Calu3 (cell line): ENCODE measurements around the gene MORC3. TPM values are rescaled to one million over a fixed set of nuclear protein-coding genes. Genes with fewer than 3 reads are reported as not detected.

ENCODE experiments used
- BruUV-seq: library from RNA; stranded (reverse); fragments of 400-500 nt; replicated peaks from 2 replicates; lab custom pipeline; 2021; lab: Mats Ljungman, UMichigan
- CTCF ChIA-PET: fragments of 300-600 bp; sonication (Branson Sonifier 250); formaldehyde crosslinking; loops from one replicate; lab custom pipeline; 2022; ENCODE audit warnings: antibody characterized with exemption; lab: Charles Lee
- DNase-seq: peaks from one replicate; pipeline ENCODE4 v3.0.0; 2022
- H3K27ac Mint-ChIP-seq: one replicate; pipeline ENCODE4 v1.8.0; 2022; ENCODE audit warnings: mixed read lengths; ENCODE audit not compliant: unreplicated experiment
- H3K27me3 Mint-ChIP-seq: one replicate; pipeline ENCODE4 v1.8.0; 2022; ENCODE audit warnings: mixed read lengths; ENCODE audit not compliant: unreplicated experiment
- H3K36me3 Mint-ChIP-seq: one replicate; pipeline ENCODE4 v1.8.0; 2022; ENCODE audit warnings: mild to moderate bottlenecking, moderate library complexity, mixed read lengths; ENCODE audit not compliant: insufficient read depth, unreplicated experiment
- H3K4me1 Mint-ChIP-seq: one replicate; pipeline ENCODE4 v1.8.0; 2022; ENCODE audit warnings: mild to moderate bottlenecking, low read depth, mixed read lengths; ENCODE audit not compliant: unreplicated experiment
- H3K4me3 Mint-ChIP-seq: one replicate; pipeline ENCODE4 v1.8.0; 2022; ENCODE audit warnings: mild to moderate bottlenecking, low read depth, moderate library complexity, mixed read lengths; ENCODE audit not compliant: unreplicated experiment
- H3K9me3 Mint-ChIP-seq: one replicate; pipeline ENCODE4 v1.8.0; 2022; ENCODE audit warnings: low read depth, mixed read lengths; ENCODE audit not compliant: unreplicated experiment
- CTCF ChIP-seq: fragments of 200-600 bp; IDR thresholded peaks from one replicate; pipeline ENCODE4 v1.8.0; 2022; ENCODE audit warnings: antibody characterized with exemption; ENCODE audit not compliant: unreplicated experiment
- intact Hi-C: fragments of 100-400 bp; cut with micrococcal nuclease; formaldehyde crosslinking; loops from one replicate; pipeline ENCODE4 v1.10.0; 2022; ENCODE audit not compliant: unreplicated experiment
- total RNA-seq: library from RNA; stranded (reverse); gene quantifications from 2 replicates; pipeline ENCODE4 v1.2.3, GENCODE V29; 2022

Gene MORC3
- total RNA-seq, 1 experiment from 2014 or later = 18.2 TPM

GRCh38 chr21:36424592-36424991, 104.6 kb downstream of the MORC3 start:
- Mint-ChIP-seq H3K4me1 (peaks cover 14% of the 10 kb centered on the region), H3K27me3 (no peaks in the 10 kb centered on the region), H3K4me3 (no peak overlapping the region), H3K36me3 (peaks cover 12% of the 10 kb centered on the region), H3K9me3 (no peaks in the 10 kb centered on the region), H3K27ac (no peak overlapping the region)
- CTCF ChIA-PET = no interaction called here
- TF ChIP-seq CTCF = no peak
- no peak for DNase-seq
- no TSS peak for BruUV-seq
- intact Hi-C loops = no loop called here

DNA sequence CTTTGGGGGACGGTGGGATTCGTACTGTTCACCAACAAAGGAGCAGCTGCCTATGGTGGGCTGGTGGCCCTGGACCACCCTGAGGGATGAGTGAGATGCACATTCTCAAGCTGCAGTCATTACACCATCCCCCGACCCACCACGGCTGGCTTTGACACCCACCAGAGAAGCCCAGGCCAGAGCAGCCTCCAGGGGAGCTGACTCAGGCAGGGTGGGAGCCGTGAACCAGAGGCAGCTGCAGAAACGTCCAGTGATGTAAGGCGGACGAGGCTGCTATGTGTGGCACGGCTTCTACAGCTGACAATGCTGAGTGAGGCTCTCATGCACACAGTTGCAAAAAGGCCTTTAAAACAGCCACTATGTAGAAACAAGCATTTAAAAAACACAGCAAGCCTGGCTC, 105.3 kb downstream of the MORC3 start:
- CTCF ChIA-PET = no interaction called here
- H3K27me3 Mint-ChIP-seq = no peaks in the 10 kb centered on the region
- peaks cover 14% of the 10 kb centered on the region for H3K36me3 Mint-ChIP-seq
- no peaks in the 10 kb centered on the region for H3K9me3 Mint-ChIP-seq
- H3K27ac Mint-ChIP-seq = no peak overlapping the region
- no peak for TF ChIP-seq CTCF
- DNase-seq = no peak
- peaks cover 7% of the 10 kb centered on the region for H3K4me1 Mint-ChIP-seq
- H3K4me3 Mint-ChIP-seq = no peak overlapping the region
- intact Hi-C loops = no loop called here
- no TSS peak for BruUV-seq

Other genes with a start within 250 kb of the MORC3 start
- 2.8 and 3.1 TPM in 2 replicates for gene CBR3, start 185.1 kb upstream of the MORC3 start, total RNA-seq
- 7.1 and 10.3 TPM in 2 replicates for gene DOP1B, start 163.4 kb upstream of the MORC3 start, total RNA-seq
- gene CHAF1B, start 65.2 kb downstream of the MORC3 start, total RNA-seq = 13.2 and 16.0 TPM in 2 replicates
- not detected in 2 replicates for gene CLDN14, start 159.9 kb downstream of the MORC3 start, total RNA-seq